ENCODE measurements around the gene LILRA6.
"Not testable (repeated sequence)": the region's sequence is repeated elsewhere in the genome, so short reads cannot be mapped to it uniquely, and the experiment has no call there.

LILRA6 gene

GRCh38 chr19:54242646-54243045 is at the start of gene LILRA6:
Gene LILRA6, minus strand, starts transcription at chr19:54242790.
- FAIRE-seq: not testable (repeated sequence)

- FAIRE-seq: not testable (repeated sequence)
These were observed 46.6 kb upstream of the LILRA6 start for GRCh38 chr19:54289160-54289559.

GRCh38 chr19:54287456-54287855 is 44.9 kb upstream of the LILRA6 start:
- FAIRE-seq: no peak

- FAIRE-seq: not testable (repeated sequence)
These were observed 43.7 kb upstream of the LILRA6 start for GRCh38 chr19:54286283-54286682.

GRCh38 chr19:54285427-54286056 is 43.0 kb upstream of the LILRA6 start:
- not testable (repeated sequence) for FAIRE-seq

- FAIRE-seq: no peak
These were observed 40.3 kb upstream of the LILRA6 start for GRCh38 chr19:54282686-54283470.

- FAIRE-seq: not testable (repeated sequence)
These were observed 39.1 kb upstream of the LILRA6 start for GRCh38 chr19:54281729-54282075.

- no peak for FAIRE-seq
These were observed 38.6 kb upstream of the LILRA6 start, which contains the start of gene LILRB2 for GRCh38 chr19:54281007-54281728. Gene LILRB2, minus strand, starts transcription at chr19:54281110. Its CDS starts 614 bp downstream, at chr19:54280496.

GRCh38 chr19:54280441-54280840 is 37.9 kb upstream of the LILRA6 start:
- not testable (repeated sequence) for FAIRE-seq

GRCh38 chr19:54280025-54280424 is 37.4 kb upstream of the LILRA6 start:
- not testable (repeated sequence) for FAIRE-seq

GRCh38 chr19:54279406-54279962 is 36.9 kb upstream of the LILRA6 start:
- no peak for FAIRE-seq

- not testable (repeated sequence) for FAIRE-seq
These were observed 36.1 kb upstream of the LILRA6 start for GRCh38 chr19:54278571-54279195.

GRCh38 chr19:54278056-54278455 is 35.5 kb upstream of the LILRA6 start:
- FAIRE-seq: not testable (repeated sequence)

GRCh38 chr19:54277111-54277615 is 34.6 kb upstream of the LILRA6 start:
- FAIRE-seq: not testable (repeated sequence)

- no peak for FAIRE-seq
These were observed 33.4 kb upstream of the LILRA6 start for GRCh38 chr19:54275951-54276350.

- not testable (repeated sequence) for FAIRE-seq
These were observed 31.9 kb upstream of the LILRA6 start for GRCh38 chr19:54274516-54274915.

- FAIRE-seq: no peak
These were observed 31.2 kb upstream of the LILRA6 start for GRCh38 chr19:54273821-54274220.

GRCh38 chr19:54272181-54272580 is 29.6 kb upstream of the LILRA6 start:
- not testable (repeated sequence) for FAIRE-seq

GRCh38 chr19:54271587-54271986 is 29.0 kb upstream of the LILRA6 start:
- not testable (repeated sequence) for FAIRE-seq

GRCh38 chr19:54271106-54271505 is 28.5 kb upstream of the LILRA6 start:
- FAIRE-seq: no peak

GRCh38 chr19:54268936-54269335 is 26.3 kb upstream of the LILRA6 start:
- FAIRE-seq: no peak

GRCh38 chr19:54266133-54266532 is 23.5 kb upstream of the LILRA6 start:
- FAIRE-seq: no peak

Data from islet of Langerhans (tissue), 1 donor.